ENCODE results near the gene MTPN. TPM values are rescaled to one million over a fixed set of nuclear protein-coding genes. Genes with fewer than 3 reads are reported as not detected.

The MTPN gene
- total and polyA plus RNA-seq, 4 donors = 63.0 to 92.6 (median 89.0) TPM

DNA sequence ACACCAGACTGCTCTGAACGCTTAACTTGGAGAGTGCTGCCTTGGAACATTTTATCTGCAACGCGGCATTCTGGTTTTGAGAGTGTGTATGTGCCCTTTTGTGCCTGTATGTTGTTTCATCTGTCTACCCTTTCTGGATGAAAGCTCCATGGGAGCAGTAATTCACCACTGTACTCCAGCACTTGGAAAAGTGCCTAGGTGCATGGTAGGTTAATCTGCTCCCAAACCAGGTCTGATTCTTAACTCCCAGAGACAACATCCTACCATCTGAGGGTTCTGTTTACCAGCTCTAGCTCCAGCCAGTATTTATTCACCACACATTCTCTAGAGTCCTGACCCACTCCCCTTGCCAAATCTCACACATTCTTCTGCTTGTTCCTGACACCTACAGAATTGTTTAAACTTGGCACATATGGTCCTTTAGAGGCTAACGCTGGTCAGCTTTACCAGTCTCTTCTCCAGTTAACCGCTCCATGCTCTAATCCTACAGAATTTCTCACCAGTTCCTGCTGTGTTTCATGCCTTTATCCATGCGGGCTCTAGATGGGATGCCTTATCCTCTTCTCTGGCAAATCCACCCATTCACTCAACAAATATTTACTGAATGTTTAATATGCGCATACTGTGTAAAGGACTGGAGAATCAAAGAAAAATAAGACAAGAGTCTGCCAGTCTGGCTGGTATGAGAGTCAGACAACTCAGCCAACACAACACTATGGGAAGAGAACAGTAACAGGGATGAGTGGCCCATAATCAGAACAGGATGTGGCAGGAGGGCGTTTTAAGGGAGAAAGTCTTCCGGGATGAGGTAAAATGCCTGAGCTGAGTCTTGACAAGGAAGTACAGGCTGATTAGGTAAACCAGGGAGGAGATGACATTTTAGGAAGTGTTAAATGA is 46.3 kb downstream of the MTPN start:
- no peak overlapping the region for H3K27ac ChIP-seq (ENCODE audit: low read depth in 1 of 2, low read length in 2 of 2)

DNA sequence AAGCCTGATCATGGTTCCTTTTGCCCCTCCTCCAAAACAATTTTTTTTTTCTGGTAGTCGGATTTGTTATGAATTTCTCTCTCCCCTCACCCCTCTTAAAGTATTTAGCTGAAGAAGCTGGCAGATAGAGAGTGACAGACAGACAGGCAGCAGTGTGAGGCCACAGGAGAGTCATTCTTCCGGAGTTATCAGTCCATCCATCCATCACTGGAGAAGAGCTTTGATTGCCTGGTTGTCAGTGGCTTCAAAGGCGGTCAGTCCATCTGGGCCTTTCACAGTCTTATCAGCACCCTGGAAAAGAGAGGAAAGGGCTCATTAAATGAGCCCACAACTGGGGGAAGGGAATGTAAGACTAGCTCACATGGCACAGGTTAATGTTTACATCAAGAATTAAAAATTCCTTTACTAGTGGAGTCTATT is 47.4 kb downstream of the MTPN start:
- Histone ChIP-seq H3K4me1 (ENCODE audit: control insufficient read depth in 1 of 2, insufficient read depth in 2 of 2, low read length in 2 of 2) (no peaks in the 10 kb centered on the region), H3K27me3 (ENCODE audit: control insufficient read depth in 1 of 2, insufficient read depth in 2 of 2, low read length in 1 of 2) (no peaks in the 10 kb centered on the region), H3K36me3 (ENCODE audit: control insufficient read depth in 1 of 2, insufficient read depth in 2 of 2, low read length in 1 of 2) (peaks cover 2 to 5% of the 10 kb centered on the region in 2 donors), H3K4me3 (ENCODE audit: low read length in 2 of 2) (no peak overlapping the region), H3K9me3 (ENCODE audit: control insufficient read depth, low read length) (no peaks in the 10 kb centered on the region), H3K27ac (ENCODE audit: low read depth in 1 of 2, low read length in 2 of 2) (no peak overlapping the region)
- intact Hi-C loops (cut with DNase I) = no loop called here
- WGBS, 2 donors = 56 to 68% methylated on average over 3 of the region's 3 CpGs
- no peak for ATAC-seq (ENCODE audit: low FRiP score)
- DNase-seq = no peak

More for the DNA sequence above, 46.3 kb downstream of the MTPN start:
- ATAC-seq (ENCODE audit: low FRiP score) = no peak
- Histone ChIP-seq H3K4me3 (ENCODE audit: low read length in 2 of 2) (no peak overlapping the region), H3K4me1 (ENCODE audit: control insufficient read depth in 1 of 2, insufficient read depth in 2 of 2, low read length in 2 of 2) (peaks cover 0 to under 1% of the 10 kb centered on the region in 2 donors), H3K27me3 (ENCODE audit: control insufficient read depth in 1 of 2, insufficient read depth in 2 of 2, low read length in 1 of 2) (no peaks in the 10 kb centered on the region), H3K36me3 (ENCODE audit: control insufficient read depth in 1 of 2, insufficient read depth in 2 of 2, low read length in 1 of 2) (peaks cover 2 to 5% of the 10 kb centered on the region in 2 donors), H3K9me3 (ENCODE audit: control insufficient read depth, low read length) (no peaks in the 10 kb centered on the region)
- WGBS, 2 donors = 49 to 51% methylated on average over 9 of the region's 9 CpGs
- intact Hi-C loops (cut with DNase I) = no loop called here
- DNase-seq = no peak

DNA sequence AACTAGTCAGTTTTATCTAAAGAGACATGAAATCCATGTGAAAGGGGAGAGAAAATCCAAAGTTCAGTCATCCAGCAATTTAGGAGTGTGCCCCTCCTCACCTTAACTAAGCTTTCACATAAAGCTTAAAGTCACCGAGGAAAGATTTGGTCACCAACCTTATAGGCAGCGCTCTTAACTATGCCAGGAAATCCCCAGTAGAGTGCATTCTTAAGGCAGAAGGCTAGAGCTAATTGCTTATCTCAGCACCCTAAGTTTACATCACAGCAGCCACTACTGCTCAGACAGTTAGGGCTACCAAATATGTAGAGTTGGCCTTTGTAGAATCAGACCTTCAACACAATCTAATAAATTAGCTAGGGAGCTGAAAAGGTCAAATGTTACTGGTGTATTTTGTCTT is 47.9 kb downstream of the MTPN start:
- H3K27me3 ChIP-seq (ENCODE audit: control insufficient read depth in 1 of 2, insufficient read depth in 2 of 2, low read length in 1 of 2) = no peaks in the 10 kb centered on the region
- H3K9me3 ChIP-seq (ENCODE audit: control insufficient read depth, low read length) = no peaks in the 10 kb centered on the region
- H3K27ac ChIP-seq (ENCODE audit: low read depth in 1 of 2, low read length in 2 of 2) = no peak overlapping the region
- H3K4me1 ChIP-seq (ENCODE audit: control insufficient read depth in 1 of 2, insufficient read depth in 2 of 2, low read length in 2 of 2) = no peaks in the 10 kb centered on the region
- 69 to 77% methylated on average over 2 of the region's 2 CpGs for WGBS, 2 donors
- ATAC-seq (ENCODE audit: low FRiP score) (no peak), DNase-seq (no peak)
- H3K36me3 ChIP-seq (ENCODE audit: control insufficient read depth in 1 of 2, insufficient read depth in 2 of 2, low read length in 1 of 2) = peaks cover 2 to 5% of the 10 kb centered on the region in 2 donors
- intact Hi-C loops (cut with DNase I) = no loop called here
- no peak overlapping the region for H3K4me3 ChIP-seq (ENCODE audit: low read length in 2 of 2)

DNA sequence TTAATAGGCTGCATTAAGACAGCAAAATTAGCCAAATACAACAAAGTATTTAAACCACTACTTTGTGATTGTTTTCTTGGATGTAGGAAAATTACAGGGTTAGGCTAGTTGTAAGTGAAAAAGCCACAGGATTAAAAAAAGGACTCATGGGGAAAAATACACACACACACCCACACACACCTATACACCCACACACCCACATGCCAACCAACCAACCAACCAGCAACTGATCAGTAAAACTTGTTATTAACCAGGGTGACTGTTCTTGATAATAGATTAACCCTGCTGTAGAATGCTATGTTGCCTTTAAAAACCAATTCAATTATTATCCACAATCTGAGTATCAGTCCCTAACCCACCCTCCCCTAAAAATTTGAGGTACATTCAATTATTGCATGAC is 49.0 kb downstream of the MTPN start:
- Histone ChIP-seq H3K9me3 (ENCODE audit: control insufficient read depth, low read length) (no peaks in the 10 kb centered on the region), H3K27ac (ENCODE audit: low read depth in 1 of 2, low read length in 2 of 2) (no peak overlapping the region), H3K36me3 (ENCODE audit: control insufficient read depth in 1 of 2, insufficient read depth in 2 of 2, low read length in 1 of 2) (peaks cover 2 to 5% of the 10 kb centered on the region in 2 donors), H3K4me3 (ENCODE audit: low read length in 2 of 2) (no peak overlapping the region), H3K4me1 (ENCODE audit: control insufficient read depth in 1 of 2, insufficient read depth in 2 of 2, low read length in 2 of 2) (no peaks in the 10 kb centered on the region), H3K27me3 (ENCODE audit: control insufficient read depth in 1 of 2, insufficient read depth in 2 of 2, low read length in 1 of 2) (no peaks in the 10 kb centered on the region)
- DNase-seq (no peak), ATAC-seq (ENCODE audit: low FRiP score) (no peak)
- intact Hi-C loops (cut with DNase I) = no loop called here

DNA sequence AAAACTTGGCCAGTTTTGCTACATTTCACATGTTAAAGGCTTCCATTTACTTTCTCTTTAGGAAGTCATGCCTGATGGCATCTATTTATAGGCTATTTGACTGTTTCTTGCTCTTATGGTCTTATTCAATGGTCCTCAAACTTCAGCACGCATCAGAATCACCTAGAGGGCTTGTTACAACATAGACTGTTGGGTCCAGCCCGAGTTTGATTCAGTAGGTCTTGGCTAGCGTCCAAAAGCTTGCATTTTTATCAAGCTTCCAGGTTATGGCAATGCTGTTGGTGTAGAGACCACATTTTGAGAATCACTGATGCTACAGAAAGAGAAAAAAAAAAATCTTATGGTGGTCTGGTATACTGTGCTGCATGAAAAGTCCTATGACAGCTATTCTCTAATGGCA is 51.9 kb downstream of the MTPN start:
- WGBS, 2 donors = 57 to 66% methylated on average over 3 of the region's 3 CpGs
- Histone ChIP-seq H3K27ac (ENCODE audit: low read depth in 1 of 2, low read length in 2 of 2) (no peak overlapping the region), H3K4me1 (ENCODE audit: control insufficient read depth in 1 of 2, insufficient read depth in 2 of 2, low read length in 2 of 2) (no peaks in the 10 kb centered on the region), H3K36me3 (ENCODE audit: control insufficient read depth in 1 of 2, insufficient read depth in 2 of 2, low read length in 1 of 2) (peaks cover 2 to 8% of the 10 kb centered on the region in 2 donors), H3K27me3 (ENCODE audit: control insufficient read depth in 1 of 2, insufficient read depth in 2 of 2, low read length in 1 of 2) (no peaks in the 10 kb centered on the region), H3K4me3 (ENCODE audit: low read length in 2 of 2) (no peak overlapping the region), H3K9me3 (ENCODE audit: control insufficient read depth, low read length) (no peaks in the 10 kb centered on the region)
- DNase-seq (no peak), ATAC-seq (ENCODE audit: low FRiP score) (no peak)
- intact Hi-C loops (cut with DNase I) = no loop called here

DNA sequence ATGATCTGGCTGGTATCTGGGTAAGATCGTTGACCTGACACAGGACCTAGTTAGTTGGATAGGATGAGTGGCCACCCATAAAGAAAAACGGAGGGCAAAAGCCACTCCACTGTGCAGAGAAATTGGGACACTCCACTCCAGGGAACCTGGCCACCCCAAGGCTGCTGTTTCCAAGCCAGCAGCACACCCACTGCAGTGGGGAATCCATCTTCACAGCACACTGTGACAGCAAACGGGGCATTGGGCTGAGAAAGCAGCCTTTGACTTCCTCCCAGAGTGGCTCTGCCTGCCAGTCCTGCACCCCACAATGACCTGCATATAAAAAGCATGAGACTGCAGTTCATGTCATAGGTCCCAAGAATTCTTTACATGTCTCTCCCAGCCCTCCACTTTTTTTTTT is 52.9 kb downstream of the MTPN start:
- no peak for ATAC-seq (ENCODE audit: low FRiP score)
- 73 to 86% methylated on average over 3 of the region's 3 CpGs for WGBS, 2 donors
- Histone ChIP-seq H3K4me1 (ENCODE audit: control insufficient read depth in 1 of 2, insufficient read depth in 2 of 2, low read length in 2 of 2) (no peaks in the 10 kb centered on the region), H3K9me3 (ENCODE audit: control insufficient read depth, low read length) (no peaks in the 10 kb centered on the region), H3K36me3 (ENCODE audit: control insufficient read depth in 1 of 2, insufficient read depth in 2 of 2, low read length in 1 of 2) (peaks cover 2 to 5% of the 10 kb centered on the region in 2 donors), H3K27me3 (ENCODE audit: control insufficient read depth in 1 of 2, insufficient read depth in 2 of 2, low read length in 1 of 2) (no peaks in the 10 kb centered on the region), H3K4me3 (ENCODE audit: low read length in 2 of 2) (no peak overlapping the region), H3K27ac (ENCODE audit: low read depth in 1 of 2, low read length in 2 of 2) (no peak overlapping the region)
- DNase-seq = no peak
- intact Hi-C loops (cut with DNase I) = no loop called here

DNA sequence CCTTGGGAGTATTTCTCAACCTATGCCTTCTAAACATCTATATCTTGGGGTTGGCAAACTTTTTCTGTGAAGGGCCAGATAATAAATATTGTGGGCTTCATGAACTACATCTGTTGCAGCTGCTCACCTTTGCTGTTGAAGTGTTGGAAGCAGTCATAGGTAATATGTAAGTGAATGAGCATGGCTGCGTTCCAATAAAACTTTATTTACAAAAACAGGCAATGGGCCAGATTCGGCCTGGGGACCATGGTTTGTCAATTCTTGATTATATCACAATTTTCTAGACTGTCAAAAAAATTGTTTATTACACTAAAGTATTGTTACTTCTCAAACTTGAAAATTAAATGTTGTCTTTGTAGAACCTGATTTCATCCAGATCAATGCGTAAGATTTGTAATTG is 54.9 kb downstream of the MTPN start:
- 95 to 96% methylated on average over 3 of the region's 3 CpGs for WGBS, 2 donors

DNA sequence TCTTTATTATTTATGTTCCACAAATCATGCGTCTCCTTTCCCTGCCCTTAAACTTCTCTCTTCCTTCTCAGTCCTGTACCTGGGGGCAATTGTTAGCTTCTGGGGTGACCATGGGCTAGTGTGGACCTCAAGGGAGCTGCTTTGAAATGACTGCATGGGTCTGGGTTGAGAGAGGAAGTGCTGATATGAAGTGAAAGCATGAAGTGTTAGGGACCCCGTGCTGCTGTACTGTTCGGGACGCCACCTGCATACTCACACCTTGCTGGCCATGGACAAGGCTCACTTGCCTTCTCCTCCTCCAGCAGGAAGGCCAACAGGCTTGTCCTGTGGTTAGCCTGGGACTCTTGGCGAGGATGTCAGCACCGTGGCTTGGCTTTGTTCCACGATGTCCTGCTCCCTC is 56.7 kb downstream of the MTPN start:
- intact Hi-C loops (cut with DNase I) = no loop called here
- DNase-seq (no peak), ATAC-seq (ENCODE audit: low FRiP score) (no peak)
- Histone ChIP-seq H3K9me3 (ENCODE audit: control insufficient read depth, low read length) (no peaks in the 10 kb centered on the region), H3K4me1 (ENCODE audit: control insufficient read depth in 1 of 2, insufficient read depth in 2 of 2, low read length in 2 of 2) (no peaks in the 10 kb centered on the region), H3K27me3 (ENCODE audit: control insufficient read depth in 1 of 2, insufficient read depth in 2 of 2, low read length in 1 of 2) (no peaks in the 10 kb centered on the region), H3K4me3 (ENCODE audit: low read length in 2 of 2) (no peak overlapping the region), H3K36me3 (ENCODE audit: control insufficient read depth in 1 of 2, insufficient read depth in 2 of 2, low read length in 1 of 2) (peaks cover 0 to 5% of the 10 kb centered on the region in 2 donors), H3K27ac (ENCODE audit: low read depth in 1 of 2, low read length in 2 of 2) (no peak overlapping the region)
- WGBS, 2 donors = 91 to 94% methylated on average over 7 of the region's 7 CpGs

More for the DNA sequence above, 54.9 kb downstream of the MTPN start:
- ATAC-seq (ENCODE audit: low FRiP score) (no peak), DNase-seq (no peak)
- H3K27ac ChIP-seq (ENCODE audit: low read depth in 1 of 2, low read length in 2 of 2) = no peak overlapping the region
- no peak overlapping the region for H3K4me3 ChIP-seq (ENCODE audit: low read length in 2 of 2)
- H3K27me3 ChIP-seq (ENCODE audit: control insufficient read depth in 1 of 2, insufficient read depth in 2 of 2, low read length in 1 of 2) = no peaks in the 10 kb centered on the region
- intact Hi-C loops (cut with DNase I) = no loop called here
- no peaks in the 10 kb centered on the region for H3K4me1 ChIP-seq (ENCODE audit: control insufficient read depth in 1 of 2, insufficient read depth in 2 of 2, low read length in 2 of 2)
- H3K36me3 ChIP-seq (ENCODE audit: control insufficient read depth in 1 of 2, insufficient read depth in 2 of 2, low read length in 1 of 2) = peaks cover 0 to 5% of the 10 kb centered on the region in 2 donors
- no peaks in the 10 kb centered on the region for H3K9me3 ChIP-seq (ENCODE audit: control insufficient read depth, low read length)

All from aorta (tissue), 5 donors.